Upper lobe of left lung (tissue), 6 donors: ENCODE results near the gene ADRA2A. TPM values are rescaled to one million over a fixed set of nuclear protein-coding genes. Genes with fewer than 3 reads are reported as not detected.

Experiments
- ATAC-seq, 2 donors: fragments of 200-7000 bp; cut with Tn5 transposase; one replicate each; pipeline ENCODE4 v1.9.1; 2022; ENCODE audit warnings: mild to moderate bottlenecking in 2 of 2, moderate library complexity in 2 of 2; ENCODE audit not compliant: low FRiP score in 2 of 2
- DNase-seq, 2 donors: peaks; one replicate each; pipeline ENCODE4 v3.0.0-alpha.2; 2019 to 2020
- H3K27ac ChIP-seq, 4 donors: fragments of 200-600 bp; sonication (generic); one replicate each; pipeline ENCODE4 v1.5.1; 2016 to 2019
- H3K27me3 ChIP-seq, 4 donors: fragments of 200-600 bp; sonication (generic); one replicate each; pipeline ENCODE4 v1.5.1; 2017 to 2019
- H3K36me3 ChIP-seq, 4 donors: fragments of 200-600 bp; sonication (generic); one replicate each; pipeline ENCODE4 v1.5.1; 2016 to 2019
- H3K4me1 ChIP-seq, 4 donors: fragments of 200-600 bp; sonication (generic); one replicate each; pipeline ENCODE4 v1.5.1; 2018 to 2019
- H3K4me3 ChIP-seq, 4 donors: fragments of 200-600 bp; sonication (generic); one replicate each; pipeline ENCODE4 v1.5.1; 2017 to 2019; ENCODE audit warnings: mild to moderate bottlenecking in 2 of 4, moderate library complexity in 1 of 4
- H3K9me3 ChIP-seq, 4 donors: fragments of 200-600 bp; sonication (generic); one replicate each; pipeline ENCODE4 v1.5.1; 2018 to 2019
- EP300 ChIP-seq, 4 donors: sonication (generic); formaldehyde crosslinking; IDR thresholded peaks; one replicate each; pipeline ENCODE4 v1.5.1; 2017; ENCODE audit warnings: antibody characterized with exemption in 4 of 4, control low read depth in 2 of 4
- POLR2A ChIP-seq, 4 donors: fragments of 450-650 bp; IDR thresholded peaks; one replicate each; pipeline ENCODE4 v1.5.1; 2016 to 2017; ENCODE audit warnings: antibody characterized with exemption in 4 of 4, mild to moderate bottlenecking in 2 of 4
- POLR2AphosphoS5 ChIP-seq, 2 donors: sonication (generic); formaldehyde crosslinking; IDR thresholded peaks; one replicate each; pipeline ENCODE4 v1.5.1; 2017; ENCODE audit warnings: antibody characterized with exemption in 2 of 2
- WGBS, 2 donors: methylation state at CpG; one replicate each; pipeline ENCODE4 v1.1.5; 2017 to 2018; 5-methylcytosine and 5-hydroxymethylcytosine counted together
- total RNA-seq, 6 donors: library from RNA; depleted of rRNA in 4 of 6; stranded (reverse); fragments of >200 nt in 4 of 6; gene quantifications; one replicate each; pipeline versions ENCODE4 v1.1.0 to v1.2.1, GENCODE V29; 2016 to 2021
- TF ChIP-seq, protein P1 (sequence below), 6 experiments: fragments of 450-650 bp in 4 of 6; fragments of 200-600 bp in 2 of 6; sonication (generic) in 2 of 6; IDR thresholded peaks; one replicate each; pipeline ENCODE4 v1.5.1; 2016 to 2019; ENCODE audit warnings: antibody characterized with exemption in 6 of 6
- donor health status: DM: no; HTN: no; CAD: no; lungs with moderate emphysema.
- donor health status: DM: no; HTN: yes; CAD: no; lungs with severe emphysema.

Gene ADRA2A
- total RNA-seq, 6 donors from 2014 or later: 1.5 to 5.6 (median 2.5) TPM

DNA sequence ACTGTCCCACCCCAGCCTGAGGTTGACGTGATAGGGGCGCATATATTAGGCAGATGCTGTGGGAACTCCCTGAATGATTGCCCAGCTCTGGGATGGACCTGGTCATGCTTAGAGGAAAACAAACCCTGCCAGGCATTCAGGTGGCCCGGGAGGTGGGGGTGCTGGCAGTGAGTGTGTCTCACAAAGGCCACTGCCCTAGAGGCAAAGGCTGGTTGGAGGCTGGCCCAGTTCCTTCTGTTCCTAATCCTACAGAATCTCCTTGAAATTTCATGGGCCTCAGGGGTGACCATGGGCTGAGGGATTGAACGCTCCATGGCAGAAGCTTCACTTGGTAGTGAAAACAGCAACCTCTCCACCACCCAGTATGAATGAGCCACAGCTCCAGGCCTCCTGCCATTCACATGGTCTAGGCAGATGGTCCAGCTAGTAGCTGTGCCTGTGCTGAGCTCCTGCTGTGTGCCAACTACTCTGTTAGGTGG is 25.6 kb downstream of the ADRA2A start:
- WGBS, 2 donors: 92% methylated on average over 4 of the region's 4 CpGs; no CpG with 5 or more reads in 1 of the 2 donors
- Histone ChIP-seq H3K4me1 (no peaks in the 10 kb centered on the region), H3K4me3 (no peak overlapping the region), H3K36me3 (no peaks in the 10 kb centered on the region), H3K9me3 (no peaks in the 10 kb centered on the region), H3K27me3 (no peaks in the 10 kb centered on the region), H3K27ac (no peak overlapping the region)
- DNase-seq (no peak), ATAC-seq (no peak)
- TF ChIP-seq POLR2AphosphoS5 (IDR thresholded peaks at IDR 0.05): no peak

DNA sequence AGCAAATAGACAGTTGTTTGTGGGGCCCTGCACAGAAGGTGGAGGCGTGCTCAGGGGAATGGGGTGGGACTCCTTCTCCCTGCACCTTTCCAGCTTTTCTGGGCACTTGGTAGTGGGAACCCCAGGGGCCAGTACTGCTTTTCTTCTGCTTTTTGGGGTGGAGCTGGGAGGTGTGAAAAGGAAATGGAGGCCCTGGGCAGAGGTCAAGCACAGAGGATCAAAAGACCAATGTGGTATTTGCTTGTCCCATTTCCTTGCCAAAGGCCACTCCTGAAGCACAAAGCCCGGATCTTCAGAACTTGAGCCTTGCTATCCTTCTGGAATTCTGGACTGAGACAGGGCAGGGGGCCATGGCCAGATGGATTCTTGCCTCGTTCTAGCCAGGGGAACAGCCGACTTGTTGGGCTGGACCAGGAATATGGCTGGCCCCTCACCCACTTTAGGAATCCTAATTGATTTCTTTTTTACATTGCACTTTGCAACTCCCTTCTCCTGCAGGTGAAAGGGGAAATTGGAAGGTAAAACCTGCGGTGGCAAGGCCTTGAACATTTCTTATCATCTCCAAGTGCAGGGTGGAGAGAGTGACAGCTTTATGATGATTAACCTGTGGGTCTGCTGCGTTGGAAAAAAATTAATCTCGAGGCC is 26.5 kb downstream of the ADRA2A start:
- ATAC-seq (no peak), DNase-seq (no peak)
- TF ChIP-seq POLR2AphosphoS5 (IDR thresholded peaks at IDR 0.05) (no peak), EP300 (IDR thresholded peaks at IDR 0.05) (no peak), POLR2A (IDR thresholded peaks at IDR 0.05) (no peak)
- TF ChIP-seq, protein P1, sequence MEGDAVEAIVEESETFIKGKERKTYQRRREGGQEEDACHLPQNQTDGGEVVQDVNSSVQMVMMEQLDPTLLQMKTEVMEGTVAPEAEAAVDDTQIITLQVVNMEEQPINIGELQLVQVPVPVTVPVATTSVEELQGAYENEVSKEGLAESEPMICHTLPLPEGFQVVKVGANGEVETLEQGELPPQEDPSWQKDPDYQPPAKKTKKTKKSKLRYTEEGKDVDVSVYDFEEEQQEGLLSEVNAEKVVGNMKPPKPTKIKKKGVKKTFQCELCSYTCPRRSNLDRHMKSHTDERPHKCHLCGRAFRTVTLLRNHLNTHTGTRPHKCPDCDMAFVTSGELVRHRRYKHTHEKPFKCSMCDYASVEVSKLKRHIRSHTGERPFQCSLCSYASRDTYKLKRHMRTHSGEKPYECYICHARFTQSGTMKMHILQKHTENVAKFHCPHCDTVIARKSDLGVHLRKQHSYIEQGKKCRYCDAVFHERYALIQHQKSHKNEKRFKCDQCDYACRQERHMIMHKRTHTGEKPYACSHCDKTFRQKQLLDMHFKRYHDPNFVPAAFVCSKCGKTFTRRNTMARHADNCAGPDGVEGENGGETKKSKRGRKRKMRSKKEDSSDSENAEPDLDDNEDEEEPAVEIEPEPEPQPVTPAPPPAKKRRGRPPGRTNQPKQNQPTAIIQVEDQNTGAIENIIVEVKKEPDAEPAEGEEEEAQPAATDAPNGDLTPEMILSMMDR (IDR thresholded peaks at IDR 0.05): no peak
- Histone ChIP-seq H3K27ac (no peak overlapping the region), H3K4me1 (no peaks in the 10 kb centered on the region), H3K9me3 (no peaks in the 10 kb centered on the region), H3K36me3 (no peaks in the 10 kb centered on the region), H3K4me3 (no peak overlapping the region), H3K27me3 (no peaks in the 10 kb centered on the region)
- 53 to 58% methylated on average over 6 to 7 of the region's 7 CpGs for WGBS, 2 donors

DNA sequence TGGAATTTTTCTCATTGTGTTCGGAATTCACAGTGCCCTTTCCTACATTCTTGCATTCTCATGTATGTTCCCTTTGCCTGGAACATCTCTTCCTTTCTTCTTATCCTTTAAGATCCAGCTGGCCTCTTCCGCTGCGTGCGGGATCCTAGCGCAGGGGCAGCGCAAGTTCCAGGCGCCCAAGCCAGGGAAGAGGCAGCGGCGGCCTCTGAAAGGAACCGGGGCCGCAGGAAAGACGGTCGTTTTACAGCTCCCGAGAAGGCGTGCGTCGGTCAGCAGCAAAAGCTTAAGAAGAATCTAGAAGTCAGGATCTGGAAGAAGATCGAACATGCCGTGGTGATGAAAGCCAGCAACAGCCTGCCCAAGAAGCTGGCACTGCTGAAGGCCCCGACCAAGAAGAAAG is 28.0 kb downstream of the ADRA2A start:
- DNase-seq (peak in 1 of 2 donors; percentile 32), ATAC-seq (no peak)
- 93 to 95% methylated on average over 20 of the region's 20 CpGs for WGBS, 2 donors
- Histone ChIP-seq H3K4me1 (no peaks in the 10 kb centered on the region), H3K27me3 (no peaks in the 10 kb centered on the region), H3K36me3 (no peaks in the 10 kb centered on the region), H3K4me3 (no peak overlapping the region), H3K27ac (no peak overlapping the region), H3K9me3 (no peaks in the 10 kb centered on the region)
- TF ChIP-seq POLR2A (IDR thresholded peaks at IDR 0.05) (no peak), POLR2AphosphoS5 (IDR thresholded peaks at IDR 0.05) (no peak), EP300 (IDR thresholded peaks at IDR 0.05) (no peak)
- TF ChIP-seq, protein P1 (IDR thresholded peaks at IDR 0.05): no peak

DNA sequence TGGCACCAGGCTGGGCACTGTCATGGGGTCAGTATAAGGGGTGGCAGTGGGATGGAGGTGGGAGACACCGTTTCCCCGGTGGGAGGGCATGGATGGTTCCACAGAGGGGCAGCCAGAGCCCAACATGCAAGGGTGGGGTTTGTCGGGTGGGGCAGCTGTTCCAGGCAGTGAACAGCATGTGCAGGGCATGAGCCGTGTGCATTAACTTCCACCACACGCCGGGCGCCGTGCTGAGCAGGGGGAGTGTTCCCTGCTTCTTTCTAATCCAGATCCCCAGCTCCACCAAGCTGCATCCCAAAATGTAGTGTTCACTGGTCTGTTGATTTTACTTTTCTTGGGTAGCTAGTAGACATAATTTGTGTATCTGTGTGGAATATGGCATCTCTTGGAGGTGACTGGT is 29.3 kb downstream of the ADRA2A start:
- whole genome bisulfite sequencing, 2 donors: 93 to 94% methylated on average over 8 of the region's 8 CpGs
- DNase-seq: peak in 1 of 2 donors; percentile 37
- Histone ChIP-seq H3K27me3 (no peaks in the 10 kb centered on the region), H3K4me1 (no peaks in the 10 kb centered on the region), H3K36me3 (no peaks in the 10 kb centered on the region), H3K4me3 (no peak overlapping the region), H3K9me3 (no peaks in the 10 kb centered on the region), H3K27ac (no peak overlapping the region)
- TF ChIP-seq POLR2AphosphoS5 (IDR thresholded peaks at IDR 0.05) (no peak), EP300 (IDR thresholded peaks at IDR 0.05) (no peak), POLR2A (IDR thresholded peaks at IDR 0.05) (no peak)
- TF ChIP-seq, protein P1 (IDR thresholded peaks at IDR 0.05): no peak
- no peak for ATAC-seq

DNA sequence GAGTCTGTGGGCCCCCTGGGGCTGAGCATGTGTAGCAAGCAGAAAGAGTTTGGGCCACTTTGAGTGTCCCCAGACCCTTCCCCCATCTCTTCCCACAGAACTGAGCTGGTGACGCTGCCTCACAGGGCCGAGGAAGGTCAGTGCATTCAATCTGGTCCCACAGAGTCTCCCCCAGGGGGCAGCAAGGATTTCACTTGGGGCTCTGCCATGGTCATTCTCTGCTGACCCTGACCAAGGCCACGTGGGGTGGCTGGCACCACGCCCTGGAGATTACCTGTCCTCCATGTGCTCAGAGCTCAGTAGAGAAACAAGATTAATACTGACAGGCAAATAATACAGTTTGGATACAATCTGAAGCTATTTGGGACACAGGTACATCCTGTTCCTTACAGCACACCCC is 30.2 kb downstream of the ADRA2A start:
- no peak for ATAC-seq
- Histone ChIP-seq H3K27ac (no peak overlapping the region), H3K9me3 (no peaks in the 10 kb centered on the region), H3K27me3 (no peaks in the 10 kb centered on the region), H3K4me3 (no peak overlapping the region), H3K36me3 (no peaks in the 10 kb centered on the region), H3K4me1 (no peaks in the 10 kb centered on the region)
- WGBS, 2 donors: 68 to 100% methylated on average over 1 to 4 of the region's 4 CpGs
- no peak for DNase-seq
- no peak for TF ChIP-seq POLR2AphosphoS5 (IDR thresholded peaks at IDR 0.05)
- TF ChIP-seq POLR2A (IDR thresholded peaks at IDR 0.05): no peak
- TF ChIP-seq, protein P1 (IDR thresholded peaks at IDR 0.05): no peak
- no peak for TF ChIP-seq EP300 (IDR thresholded peaks at IDR 0.05)
